ENCODE data around the gene LPIN3. TPM values are rescaled to one million over a fixed set of nuclear protein-coding genes. Genes with fewer than 3 reads are reported as not detected.
A peak's percentile ranks its signal among the peaks of the same experiment; 100 is the strongest.

The LPIN3 gene
- total and polyA plus RNA-seq, 2 of the 8 experiments (the other 6 are each of a cell fraction or from before 2014, with no cell fraction given) = 3.7 to 3.9 TPM

- no peak for TF ChIP-seq BRCA1 (IDR thresholded peaks at IDR 0.05; ENCODE audit: low read depth, low read length)
- TF ChIP-seq SP1 (IDR thresholded peaks at IDR 0.05; ENCODE audit: low read depth, low read length) = no peak
- peak; percentile 29; the same call in 1 of the 2 replicates for TF ChIP-seq PHF8 (conservative IDR thresholded peaks at IDR 0.05; ENCODE audit: low read depth, low read length)
- no peak for TF ChIP-seq BACH1 (IDR thresholded peaks at IDR 0.05; ENCODE audit: low read length)
- no peak for TF ChIP-seq ATF3 (IDR thresholded peaks at IDR 0.05; ENCODE audit: insufficient read depth, low read depth, low read length)
- TF ChIP-seq NRF1 (IDR thresholded peaks at IDR 0.05; ENCODE audit: low read depth, low read length) = peak; percentile 84
Observed at GRCh38 chr20:41317546-41318270, 22.9 kb upstream of the LPIN3 start, which contains the start of gene ZHX3 (continued).

Measured in H1 (cell line).